GM12874 (cell line): ENCODE data around the gene SHH.

Experiments
- CTCF ChIP-seq: IDR thresholded peaks from 2 replicates; pipeline ENCODE4 v1.5.1; 2011; ENCODE audit warnings: low read depth, mild to moderate bottlenecking, control low read depth, low read length, moderate library complexity; ENCODE audit not compliant: insufficient read depth

The SHH gene

GRCh38 chr7:155753446-155753965 lies 58.8 kb downstream of the SHH start:
- no peak for TF ChIP-seq CTCF

- TF ChIP-seq CTCF = no peak
These were observed 59.4 kb downstream of the SHH start for GRCh38 chr7:155752756-155753445.

DNA sequence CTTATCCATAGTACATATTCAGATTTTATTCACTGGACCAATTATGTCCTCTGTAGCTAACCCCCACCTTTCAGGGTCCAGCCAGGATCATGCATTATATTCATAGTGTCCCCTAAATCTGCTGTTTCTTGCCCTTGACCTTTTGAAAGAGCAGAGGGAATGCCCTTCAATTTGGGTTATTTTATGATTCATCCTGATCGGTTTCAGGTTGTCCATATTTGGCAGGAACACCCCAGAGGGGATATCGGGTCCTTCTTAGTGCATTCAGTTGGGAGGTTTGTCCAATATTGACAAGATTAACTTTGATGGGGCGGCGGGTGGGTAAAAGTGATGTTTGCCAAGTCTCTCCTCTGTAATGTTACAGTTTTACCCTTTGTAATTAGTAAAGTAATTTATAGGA lies 60.9 kb downstream of the SHH start:
- TF ChIP-seq CTCF = no peak

DNA sequence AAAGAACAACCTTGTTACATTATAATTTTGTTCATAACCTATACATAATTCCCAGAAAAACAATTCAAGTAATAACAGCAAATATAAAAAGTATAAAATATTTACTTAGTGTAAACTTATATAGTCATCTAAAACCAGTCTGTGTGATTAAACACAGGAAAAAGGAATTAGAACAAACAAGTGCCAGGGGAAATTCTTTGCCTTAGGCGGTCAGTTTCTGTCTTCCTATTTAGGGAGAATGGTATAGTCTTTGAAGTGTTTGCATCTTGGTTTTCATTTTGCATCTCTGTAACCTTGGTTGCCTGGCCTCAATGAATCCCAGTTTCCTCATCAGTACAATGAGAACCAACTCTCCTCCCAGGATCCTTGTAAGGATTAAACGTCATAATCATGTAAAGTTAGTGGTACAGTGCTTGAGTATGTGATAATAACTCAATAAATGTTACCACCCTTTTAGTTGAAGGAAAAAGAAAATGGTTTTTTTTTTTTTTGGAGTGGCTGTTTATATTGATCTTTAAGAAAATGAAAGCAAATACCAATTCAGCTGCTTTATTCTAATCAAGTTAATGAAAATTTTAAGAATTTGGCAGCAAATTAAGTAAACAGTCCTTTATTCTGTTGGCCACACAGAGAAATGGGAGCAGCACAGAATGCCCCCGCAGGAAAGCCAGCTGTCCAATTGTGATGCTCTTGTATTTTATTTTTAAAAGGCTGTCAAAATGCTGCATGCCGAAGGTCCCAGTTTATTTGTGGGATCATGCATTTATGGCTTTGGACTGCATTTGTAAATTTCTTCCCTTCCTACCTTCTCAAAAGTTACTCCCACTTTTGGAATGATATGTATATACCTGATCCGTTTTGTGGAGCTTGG lies 61.8 kb downstream of the SHH start:
- no peak for TF ChIP-seq CTCF
